Astrocyte (in vitro differentiated cells and primary cell): ENCODE measurements around the gene SMAD3.
"Not testable (repeated sequence)": the region's sequence is repeated elsewhere in the genome, so short reads cannot be mapped to it uniquely, and the experiment has no call there.

ENCODE experiments used
- CTCF ChIP-seq: IDR thresholded peaks from 2 replicates; pipeline ENCODE4 v1.5.1; 2011; ENCODE audit warnings: low read depth, mild to moderate bottlenecking, inconsistent platforms, low read length, moderate library complexity; ENCODE audit not compliant: insufficient read depth
- EZH2 ChIP-seq: IDR thresholded peaks from 2 replicates; pipeline ENCODE4 v1.6.1; 2012; ENCODE audit warnings: mild to moderate bottlenecking, low read length, inconsistent platforms; ENCODE audit not compliant: insufficient read depth

- not testable (repeated sequence) for TF ChIP-seq EZH2, CTCF
Measured at GRCh38 chr15:67122816-67123215, 57.4 kb downstream of the SMAD3 start.
